HEK293T (cell line): ENCODE results near the gene RFPL1.
"Not testable (repeated sequence)": the region's sequence is repeated elsewhere in the genome, so short reads cannot be mapped to it uniquely, and the experiment has no call there.

Experiments
- ARNT ChIP-seq: fragments of 450-650 bp; IDR thresholded peaks from 2 replicates; pipeline ENCODE4 v1.6.1; 2017; ENCODE audit warnings: mild to moderate bottlenecking
- BHLHE40 ChIP-seq: fragments of 450-650 bp; IDR thresholded peaks from 2 replicates; pipeline ENCODE4 v1.6.1; 2016; ENCODE audit warnings: mild to moderate bottlenecking, moderate library complexity, borderline replicate concordance
- FOXA1 ChIP-seq: fragments of 450-650 bp; IDR thresholded peaks from 2 replicates; pipeline ENCODE4 v1.6.1; 2016; ENCODE audit warnings: mild to moderate bottlenecking
- FOXM1 ChIP-seq: fragments of 450-650 bp; IDR thresholded peaks from 2 replicates; pipeline ENCODE4 v1.6.1; 2017; ENCODE audit warnings: mild to moderate bottlenecking, borderline replicate concordance
- LEF1 ChIP-seq: fragments of 450-650 bp; IDR thresholded peaks from 2 replicates; pipeline ENCODE4 v1.6.1; 2017; ENCODE audit warnings: mild to moderate bottlenecking, borderline replicate concordance
- NFRKB ChIP-seq: fragments of 450-650 bp; IDR thresholded peaks from 2 replicates; pipeline ENCODE4 v1.6.1; 2016; ENCODE audit warnings: mild to moderate bottlenecking, moderate library complexity
- PKNOX1 ChIP-seq: fragments of 450-650 bp; IDR thresholded peaks from 2 replicates; pipeline ENCODE4 v1.6.1; 2016
- SP1 ChIP-seq: fragments of 450-650 bp; IDR thresholded peaks from 2 replicates; pipeline ENCODE4 v1.6.1; 2017
- SUZ12 ChIP-seq: fragments of 450-650 bp; IDR thresholded peaks from 2 replicates; pipeline ENCODE4 v1.6.1; 2016; ENCODE audit warnings: mild to moderate bottlenecking
- TARDBP ChIP-seq: fragments of 450-650 bp; IDR thresholded peaks from 2 replicates; pipeline ENCODE4 v1.6.1; 2016

GRCh38 chr22:29412772-29413171 lies 25.6 kb upstream of the RFPL1 start:
- TF ChIP-seq PKNOX1, TARDBP, ARNT, NFRKB, LEF1, BHLHE40, SUZ12, FOXM1, FOXA1, SP1: not testable (repeated sequence)
